WI38 (cell line): ENCODE data around the gene GNG7.
"Not testable (repeated sequence)": the region's sequence is repeated elsewhere in the genome, so short reads cannot be mapped to it uniquely, and the experiment has no call there.

Experiments used
- H3K4me3 ChIP-seq: 2 replicates; pipeline ENCODE4 v1.5.1; 2011; ENCODE audit warnings: low read depth, mild to moderate bottlenecking, control low read depth, low read length
- TF ChIP-seq, protein P1 (sequence below): IDR thresholded peaks from 2 replicates; pipeline ENCODE4 v1.5.1; 2012; ENCODE audit warnings: low read depth, mild to moderate bottlenecking, control low read depth, low read length

The GNG7 gene

DNA sequence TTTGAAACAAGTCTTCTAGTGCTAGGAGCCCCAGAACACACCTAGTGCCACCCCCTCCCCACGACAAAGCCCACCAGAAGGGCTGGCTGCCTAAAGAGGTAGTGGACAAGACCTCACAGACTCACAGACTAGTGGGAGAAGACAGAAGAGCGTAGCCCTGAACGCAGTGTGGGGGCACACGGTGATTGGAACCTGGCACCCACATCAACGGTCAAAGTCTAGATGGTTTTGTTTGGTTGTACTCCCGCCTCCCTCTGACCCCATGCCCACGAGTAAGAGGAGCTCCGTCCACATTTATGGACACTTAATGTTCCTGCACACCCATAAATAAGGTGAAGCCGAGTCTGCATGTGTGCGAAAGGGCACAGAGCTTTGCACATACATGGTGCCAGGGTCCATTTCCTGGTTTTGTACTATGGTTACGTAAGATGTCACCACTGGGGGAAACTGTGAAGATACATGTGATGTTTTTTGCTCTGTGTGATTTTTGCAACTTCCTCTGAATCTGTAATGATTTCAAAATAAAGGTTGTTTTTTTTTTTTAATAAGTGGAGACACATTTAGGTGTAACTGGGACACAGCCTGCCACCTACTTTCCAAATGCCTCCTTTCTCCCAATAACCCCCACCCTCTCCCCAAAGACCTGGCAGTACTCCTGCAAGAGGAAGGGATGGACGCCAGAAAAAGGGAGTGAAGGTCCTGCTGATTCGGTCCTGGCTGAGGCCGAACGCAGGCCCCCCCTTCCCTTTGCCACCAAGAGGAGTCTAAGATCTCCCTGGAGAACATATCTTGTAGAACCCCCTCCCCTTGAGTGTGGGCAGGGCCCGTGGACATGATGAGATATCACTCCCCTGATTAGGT lies 72.8 kb downstream of the GNG7 start:
- TF ChIP-seq, protein P1, sequence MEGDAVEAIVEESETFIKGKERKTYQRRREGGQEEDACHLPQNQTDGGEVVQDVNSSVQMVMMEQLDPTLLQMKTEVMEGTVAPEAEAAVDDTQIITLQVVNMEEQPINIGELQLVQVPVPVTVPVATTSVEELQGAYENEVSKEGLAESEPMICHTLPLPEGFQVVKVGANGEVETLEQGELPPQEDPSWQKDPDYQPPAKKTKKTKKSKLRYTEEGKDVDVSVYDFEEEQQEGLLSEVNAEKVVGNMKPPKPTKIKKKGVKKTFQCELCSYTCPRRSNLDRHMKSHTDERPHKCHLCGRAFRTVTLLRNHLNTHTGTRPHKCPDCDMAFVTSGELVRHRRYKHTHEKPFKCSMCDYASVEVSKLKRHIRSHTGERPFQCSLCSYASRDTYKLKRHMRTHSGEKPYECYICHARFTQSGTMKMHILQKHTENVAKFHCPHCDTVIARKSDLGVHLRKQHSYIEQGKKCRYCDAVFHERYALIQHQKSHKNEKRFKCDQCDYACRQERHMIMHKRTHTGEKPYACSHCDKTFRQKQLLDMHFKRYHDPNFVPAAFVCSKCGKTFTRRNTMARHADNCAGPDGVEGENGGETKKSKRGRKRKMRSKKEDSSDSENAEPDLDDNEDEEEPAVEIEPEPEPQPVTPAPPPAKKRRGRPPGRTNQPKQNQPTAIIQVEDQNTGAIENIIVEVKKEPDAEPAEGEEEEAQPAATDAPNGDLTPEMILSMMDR: no peak
- H3K4me3 ChIP-seq: no peak overlapping the region

- H3K4me3 ChIP-seq: no peak overlapping the region
- TF ChIP-seq, protein P1: no peak
Measured at GRCh38 chr19:2628597-2628996, 73.9 kb downstream of the GNG7 start.

- TF ChIP-seq, protein P1: no peak
- no peak overlapping the region for H3K4me3 ChIP-seq
Measured at GRCh38 chr19:2627855-2628254, 74.6 kb downstream of the GNG7 start.

- TF ChIP-seq, protein P1: no peak
- H3K4me3 ChIP-seq: no peak overlapping the region; the same call in 1 of the 2 replicates
Measured at GRCh38 chr19:2627319-2627829, 75.1 kb downstream of the GNG7 start.

DNA sequence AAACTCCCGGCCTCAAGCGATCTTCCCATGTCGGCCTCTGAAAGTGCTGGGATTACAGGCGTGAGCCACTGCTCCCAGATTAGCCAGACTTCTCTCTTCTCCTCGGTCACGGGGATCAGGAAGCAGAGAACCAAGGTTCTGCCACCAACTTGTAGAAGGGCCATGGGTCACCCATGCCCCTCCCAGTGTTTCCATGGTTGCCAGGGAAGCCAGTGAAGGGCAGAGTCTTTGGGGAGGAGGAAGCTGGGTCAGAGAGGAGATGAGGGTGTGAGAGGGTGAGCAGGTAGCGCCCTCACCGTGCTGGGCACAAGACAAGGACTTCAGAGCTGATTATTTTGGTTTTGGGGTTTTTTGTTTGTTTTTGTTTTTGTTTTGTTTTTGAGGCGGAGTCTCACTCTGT lies 77.1 kb downstream of the GNG7 start:
- H3K4me3 ChIP-seq: no peak overlapping the region
- TF ChIP-seq, protein P1: no peak

DNA sequence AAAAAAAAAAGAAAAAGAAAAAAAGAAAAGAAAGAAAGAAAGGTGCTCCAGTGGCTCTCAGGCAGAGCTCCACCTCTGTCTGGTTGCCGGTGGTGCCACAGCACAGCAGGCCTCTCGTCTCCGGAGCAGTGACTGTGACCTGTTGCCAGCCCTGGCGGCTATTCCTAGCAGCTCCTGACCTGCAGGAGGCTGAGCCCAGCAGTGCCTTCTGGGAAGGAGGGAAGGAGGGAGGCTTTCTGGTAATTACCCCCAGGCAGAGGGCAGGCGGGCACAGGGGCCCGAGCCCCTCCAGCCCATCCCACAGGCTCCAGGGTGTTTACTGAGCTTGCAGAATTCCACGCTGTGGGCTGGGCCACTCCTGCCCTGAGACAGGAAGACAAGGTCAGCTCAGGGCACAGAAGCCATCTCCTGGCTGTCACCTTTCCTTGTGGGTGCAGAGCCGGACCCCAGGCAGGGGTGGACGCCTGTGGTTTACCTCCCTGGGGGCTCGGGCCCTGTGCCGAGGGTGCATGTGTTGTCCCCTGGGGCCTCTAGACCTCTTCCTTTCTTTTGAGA lies 77.9 kb downstream of the GNG7 start:
- TF ChIP-seq, protein P1: no peak
- no peak overlapping the region for H3K4me3 ChIP-seq

GRCh38 chr19:2623798-2624197 lies 78.7 kb downstream of the GNG7 start:
- TF ChIP-seq, protein P1: no peak
- no peak overlapping the region for H3K4me3 ChIP-seq

- not testable (repeated sequence) for H3K4me3 ChIP-seq
Measured at GRCh38 chr19:2622371-2622961, 80.0 kb downstream of the GNG7 start.
